Measurements from ENCODE around the gene FDX1. TPM values are rescaled to one million over a fixed set of nuclear protein-coding genes. Genes with fewer than 3 reads are reported as not detected.
"Not testable (repeated sequence)": the region's sequence is repeated elsewhere in the genome, so short reads cannot be mapped to it uniquely, and the experiment has no call there.

Gene FDX1
- polyA plus RNA-seq, 1 donor from 2014 or later = 14.3 TPM

DNA sequence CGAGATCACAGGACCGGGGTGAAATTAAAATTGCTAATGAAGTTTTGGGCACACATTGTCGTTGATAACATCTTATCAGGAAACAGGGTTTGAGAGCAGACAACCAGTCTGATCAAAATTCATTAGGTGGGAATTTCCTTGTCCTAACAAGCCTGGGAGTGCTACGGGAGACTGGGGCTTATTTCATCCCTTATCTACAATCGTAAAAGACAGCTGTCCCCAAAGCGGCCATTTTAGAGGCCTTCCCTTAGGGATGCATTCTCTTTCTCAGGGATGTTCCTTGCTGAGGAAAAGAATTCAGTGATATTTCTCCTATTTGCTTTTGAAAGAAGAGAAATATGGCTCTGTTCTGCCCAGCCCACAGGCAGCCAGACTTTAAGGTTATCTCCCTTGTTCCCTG lies 8.1 kb upstream of the FDX1 start:
- not testable (repeated sequence) for H3K27me3 ChIP-seq (ENCODE audit: insufficient read depth, low read depth, low read length); H3F3A ChIP-seq (ENCODE audit: insufficient read depth, low read length, poor library complexity, severe bottlenecking); H3K9me2 ChIP-seq (ENCODE audit: insufficient read depth, low read length); H3K36me3 ChIP-seq (ENCODE audit: insufficient read depth, low read length); H3K4me2 ChIP-seq (ENCODE audit: low read length); H4K20me1 ChIP-seq (ENCODE audit: insufficient read depth); H3K9me3 ChIP-seq (ENCODE audit: low read length); H3K9ac ChIP-seq (ENCODE audit: low read length); H3K79me2 ChIP-seq (replicated peaks; ENCODE audit: insufficient read depth, low read length); H3K4me3 ChIP-seq (ENCODE audit: low read length); H2AFZ ChIP-seq (ENCODE audit: low read depth, low read length); H3K27ac ChIP-seq (ENCODE audit: low read length)

GRCh38 chr11:110422306-110422905 lies 7.3 kb upstream of the FDX1 start:
- Histone ChIP-seq H2AFZ (ENCODE audit: low read depth, low read length) (no peak overlapping the region), H3K27me3 (ENCODE audit: insufficient read depth, low read depth, low read length) (no peaks in the 10 kb centered on the region), H3K36me3 (ENCODE audit: insufficient read depth, low read length) (no peaks in the 10 kb centered on the region), H3K4me3 (ENCODE audit: low read length) (no peak overlapping the region), H3K9me3 (ENCODE audit: low read length) (no peaks in the 10 kb centered on the region), H3F3A (ENCODE audit: insufficient read depth, low read length, poor library complexity, severe bottlenecking) (no peaks in the 10 kb centered on the region), H3K4me2 (ENCODE audit: low read length) (no peak overlapping the region), H3K9ac (ENCODE audit: low read length) (no peak overlapping the region), H3K79me2 (replicated peaks; ENCODE audit: insufficient read depth, low read length) (no peaks in the 10 kb centered on the region), H3K9me2 (ENCODE audit: insufficient read depth, low read length) (no peaks in the 10 kb centered on the region), H3K27ac (ENCODE audit: low read length) (no peak overlapping the region), H4K20me1 (ENCODE audit: insufficient read depth) (no peaks in the 10 kb centered on the region)
- TF ChIP-seq SMC3 (conservative IDR thresholded peaks at IDR 0.05; ENCODE audit: poor library complexity) (no peak), EP300 (conservative IDR thresholded peaks at IDR 0.05; ENCODE audit: poor library complexity, severe bottlenecking) (no peak), MXI1 (conservative IDR thresholded peaks at IDR 0.05; ENCODE audit: poor library complexity, severe bottlenecking) (no peak), POLR2AphosphoS5 (IDR thresholded peaks at IDR 0.05) (no peak), EZH2 (IDR thresholded peaks at IDR 0.05; ENCODE audit: borderline replicate concordance, insufficient read depth, low read length, poor library complexity, severe bottlenecking) (no peak), RAD21 (conservative IDR thresholded peaks at IDR 0.05) (no peak), TAF1 (IDR thresholded peaks at IDR 0.05; ENCODE audit: low read depth) (no peak)
- TF ChIP-seq, protein P1, sequence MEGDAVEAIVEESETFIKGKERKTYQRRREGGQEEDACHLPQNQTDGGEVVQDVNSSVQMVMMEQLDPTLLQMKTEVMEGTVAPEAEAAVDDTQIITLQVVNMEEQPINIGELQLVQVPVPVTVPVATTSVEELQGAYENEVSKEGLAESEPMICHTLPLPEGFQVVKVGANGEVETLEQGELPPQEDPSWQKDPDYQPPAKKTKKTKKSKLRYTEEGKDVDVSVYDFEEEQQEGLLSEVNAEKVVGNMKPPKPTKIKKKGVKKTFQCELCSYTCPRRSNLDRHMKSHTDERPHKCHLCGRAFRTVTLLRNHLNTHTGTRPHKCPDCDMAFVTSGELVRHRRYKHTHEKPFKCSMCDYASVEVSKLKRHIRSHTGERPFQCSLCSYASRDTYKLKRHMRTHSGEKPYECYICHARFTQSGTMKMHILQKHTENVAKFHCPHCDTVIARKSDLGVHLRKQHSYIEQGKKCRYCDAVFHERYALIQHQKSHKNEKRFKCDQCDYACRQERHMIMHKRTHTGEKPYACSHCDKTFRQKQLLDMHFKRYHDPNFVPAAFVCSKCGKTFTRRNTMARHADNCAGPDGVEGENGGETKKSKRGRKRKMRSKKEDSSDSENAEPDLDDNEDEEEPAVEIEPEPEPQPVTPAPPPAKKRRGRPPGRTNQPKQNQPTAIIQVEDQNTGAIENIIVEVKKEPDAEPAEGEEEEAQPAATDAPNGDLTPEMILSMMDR (IDR thresholded peaks at IDR 0.05; ENCODE audit: poor library complexity, severe bottlenecking) = no peak
- TF ChIP-seq, protein P2, sequence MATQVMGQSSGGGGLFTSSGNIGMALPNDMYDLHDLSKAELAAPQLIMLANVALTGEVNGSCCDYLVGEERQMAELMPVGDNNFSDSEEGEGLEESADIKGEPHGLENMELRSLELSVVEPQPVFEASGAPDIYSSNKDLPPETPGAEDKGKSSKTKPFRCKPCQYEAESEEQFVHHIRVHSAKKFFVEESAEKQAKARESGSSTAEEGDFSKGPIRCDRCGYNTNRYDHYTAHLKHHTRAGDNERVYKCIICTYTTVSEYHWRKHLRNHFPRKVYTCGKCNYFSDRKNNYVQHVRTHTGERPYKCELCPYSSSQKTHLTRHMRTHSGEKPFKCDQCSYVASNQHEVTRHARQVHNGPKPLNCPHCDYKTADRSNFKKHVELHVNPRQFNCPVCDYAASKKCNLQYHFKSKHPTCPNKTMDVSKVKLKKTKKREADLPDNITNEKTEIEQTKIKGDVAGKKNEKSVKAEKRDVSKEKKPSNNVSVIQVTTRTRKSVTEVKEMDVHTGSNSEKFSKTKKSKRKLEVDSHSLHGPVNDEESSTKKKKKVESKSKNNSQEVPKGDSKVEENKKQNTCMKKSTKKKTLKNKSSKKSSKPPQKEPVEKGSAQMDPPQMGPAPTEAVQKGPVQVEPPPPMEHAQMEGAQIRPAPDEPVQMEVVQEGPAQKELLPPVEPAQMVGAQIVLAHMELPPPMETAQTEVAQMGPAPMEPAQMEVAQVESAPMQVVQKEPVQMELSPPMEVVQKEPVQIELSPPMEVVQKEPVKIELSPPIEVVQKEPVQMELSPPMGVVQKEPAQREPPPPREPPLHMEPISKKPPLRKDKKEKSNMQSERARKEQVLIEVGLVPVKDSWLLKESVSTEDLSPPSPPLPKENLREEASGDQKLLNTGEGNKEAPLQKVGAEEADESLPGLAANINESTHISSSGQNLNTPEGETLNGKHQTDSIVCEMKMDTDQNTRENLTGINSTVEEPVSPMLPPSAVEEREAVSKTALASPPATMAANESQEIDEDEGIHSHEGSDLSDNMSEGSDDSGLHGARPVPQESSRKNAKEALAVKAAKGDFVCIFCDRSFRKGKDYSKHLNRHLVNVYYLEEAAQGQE (IDR thresholded peaks at IDR 0.05; ENCODE audit: borderline replicate concordance) = no peak

Measured in neural cell (in vitro differentiated cells).